Fibroblast of lung (primary cell): ENCODE measurements around the gene RASGEF1C.

Experiments
- CTCF ChIP-seq, 2 donors: IDR thresholded peaks in 1 of 2; conservative IDR thresholded peaks in 1 of 2; 1 replicate in 1 of 2; 2 replicates in 1 of 2; pipeline ENCODE4 v1.5.1; 2011 to 2012; ENCODE audit warnings: low read length in 2 of 2, control low read depth in 1 of 2, inconsistent platforms in 1 of 2, low read depth in 1 of 2, mild to moderate bottlenecking in 1 of 2
- EZH2 ChIP-seq: IDR thresholded peaks from 2 replicates; pipeline ENCODE4 v1.5.1; 2012; ENCODE audit warnings: low read length, control low read depth, mild to moderate bottlenecking; ENCODE audit errors: missing control alignments

GRCh38 chr5:180090769-180091546 is 118.1 kb downstream of the RASGEF1C start:
- peak in 1 of 2 donors; percentile 39 for TF ChIP-seq CTCF (conservative IDR thresholded peaks at IDR 0.05 in 1 of 2, IDR thresholded peaks at IDR 0.05 in 1 of 2; ENCODE audit: low read depth in 1 of 2, low read length in 2 of 2)
- no peak for TF ChIP-seq EZH2
